Measurements from ENCODE around the gene DUOXA1. TPM values are rescaled to one million over a fixed set of nuclear protein-coding genes. Genes with fewer than 3 reads are reported as not detected.

The DUOXA1 gene
- total and polyA plus RNA-seq, 2 donors (not counting 1 experiment from before 2014, with no cell fraction given), result 0.03 to 0.74 TPM

DNA sequence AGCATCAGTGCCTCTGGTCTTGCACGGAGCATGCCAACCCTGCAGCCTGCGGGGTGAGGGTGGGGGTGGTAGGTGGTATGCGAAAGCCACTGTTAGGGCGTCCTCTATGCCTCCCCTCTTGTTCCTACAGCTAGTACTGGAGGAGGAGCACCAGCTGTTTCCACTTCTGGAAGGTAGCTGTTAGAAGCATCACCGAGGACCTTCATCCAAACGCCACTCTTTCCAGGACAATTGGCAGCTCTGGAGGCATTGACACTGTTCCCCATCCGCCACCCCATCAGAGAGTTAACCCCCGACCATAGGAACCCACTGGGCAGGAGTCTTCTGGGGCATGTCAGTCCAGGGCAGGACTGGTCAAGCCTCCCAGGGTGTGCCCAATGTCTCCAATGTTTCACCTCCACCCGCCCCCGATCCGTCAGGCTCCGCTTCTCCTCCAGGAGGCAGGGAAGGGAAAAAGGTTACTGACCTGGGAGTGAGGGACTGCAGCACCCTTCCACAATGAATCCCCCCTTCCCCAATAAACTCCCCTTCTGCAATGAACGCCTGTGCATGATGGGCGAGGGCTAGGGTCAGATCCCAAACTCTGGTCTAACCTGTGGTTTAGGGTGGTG lies 16.2 kb downstream of the DUOXA1 start:
- Histone ChIP-seq H3K4me1 (ENCODE audit: control insufficient read depth in 2 of 2, insufficient read depth in 2 of 2, low read length in 2 of 2) (peaks cover 54 to 61% of the 10 kb centered on the region in 2 donors), H3K4me2 (replicated peaks; ENCODE audit: low read depth, low read length, poor library complexity, severe bottlenecking) (peak overlapping the region; percentile 72), H3K27ac (ENCODE audit: low read length in 2 of 2) (no peak overlapping the region), H3K27me3 (replicated peaks in 1 of 4; ENCODE audit: control extremely low read depth in 1 of 4, control insufficient read depth in 3 of 4, insufficient read depth in 4 of 4, low read length in 3 of 4) (peaks cover 0 to 82% (median 61%) of the 10 kb centered on the region in 4 experiments), H3K9ac (ENCODE audit: low read length) (peak overlapping the region; percentile 52), H3K36me3 (replicated peaks in 1 of 2; ENCODE audit: control extremely low read depth in 1 of 2, control insufficient read depth in 1 of 2, extremely low read depth in 1 of 2, insufficient read depth in 2 of 2, low read length in 1 of 2) (no peaks in the 10 kb centered on the region), H2AFZ (ENCODE audit: insufficient read depth, low read depth, low read length, poor library complexity, severe bottlenecking) (peak overlapping the region; percentile 34), H4K20me1 (ENCODE audit: control insufficient read depth, insufficient read depth, low read length, poor library complexity, severe bottlenecking) (no peaks in the 10 kb centered on the region), H3K4me3 (ENCODE audit: control extremely low read depth in 1 of 5, extremely low read depth in 1 of 5, insufficient read depth in 1 of 5, low read depth in 2 of 5, low read length in 4 of 5) (peak overlapping the region in 2 of 5 experiments; percentile 30 to 47), H3K9me3 (ENCODE audit: control extremely low read depth in 1 of 3, control insufficient read depth in 2 of 3, insufficient read depth in 1 of 3, low read length in 2 of 3) (peaks cover 0 to 43% (median 0%) of the 10 kb centered on the region in 3 donors), H3K79me2 (ENCODE audit: control insufficient read depth, insufficient read depth, low read length) (no peaks in the 10 kb centered on the region)
- no peak for ATAC-seq (ENCODE audit: low read depth)
- CTCF ChIA-PET, result interaction anchor here (0.6 to 5.5 kb wide), 5 partner anchors 8 to 90 kb away, joined by 3 to 32 read pairs (median 3); partner anchors contain the start of gene SORD
- Mint-ChIP-seq H3K27me3 (peaks cover 79% of the 10 kb centered on the region), H3K27ac (no peak overlapping the region), H3K4me1 (peaks cover 56% of the 10 kb centered on the region), H3K4me3 (peak overlapping the region; percentile 85), H3K9me3 (ENCODE audit: insufficient read depth) (no peaks in the 10 kb centered on the region)
- 9% methylated on average over 7 of the region's 14 CpGs for WGBS (ENCODE audit: insufficient coverage)
- TF ChIP-seq EZH2 (IDR thresholded peaks at IDR 0.05; ENCODE audit: borderline replicate concordance, insufficient read depth, low read depth, low read length, poor library complexity, severe bottlenecking), result no peak
- TF ChIP-seq, protein P1, sequence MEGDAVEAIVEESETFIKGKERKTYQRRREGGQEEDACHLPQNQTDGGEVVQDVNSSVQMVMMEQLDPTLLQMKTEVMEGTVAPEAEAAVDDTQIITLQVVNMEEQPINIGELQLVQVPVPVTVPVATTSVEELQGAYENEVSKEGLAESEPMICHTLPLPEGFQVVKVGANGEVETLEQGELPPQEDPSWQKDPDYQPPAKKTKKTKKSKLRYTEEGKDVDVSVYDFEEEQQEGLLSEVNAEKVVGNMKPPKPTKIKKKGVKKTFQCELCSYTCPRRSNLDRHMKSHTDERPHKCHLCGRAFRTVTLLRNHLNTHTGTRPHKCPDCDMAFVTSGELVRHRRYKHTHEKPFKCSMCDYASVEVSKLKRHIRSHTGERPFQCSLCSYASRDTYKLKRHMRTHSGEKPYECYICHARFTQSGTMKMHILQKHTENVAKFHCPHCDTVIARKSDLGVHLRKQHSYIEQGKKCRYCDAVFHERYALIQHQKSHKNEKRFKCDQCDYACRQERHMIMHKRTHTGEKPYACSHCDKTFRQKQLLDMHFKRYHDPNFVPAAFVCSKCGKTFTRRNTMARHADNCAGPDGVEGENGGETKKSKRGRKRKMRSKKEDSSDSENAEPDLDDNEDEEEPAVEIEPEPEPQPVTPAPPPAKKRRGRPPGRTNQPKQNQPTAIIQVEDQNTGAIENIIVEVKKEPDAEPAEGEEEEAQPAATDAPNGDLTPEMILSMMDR (IDR thresholded peaks at IDR 0.05), result no peak
- DNase-seq, result no peak
- POLR2A ChIA-PET, result no interaction called here
- intact Hi-C loops (cut with micrococcal nuclease), result loop anchor here (10.0 kb wide), 1 partner anchor 81 kb away; no protein-coding TSS in a partner anchor
